ENCODE results near the gene RAG1. TPM values are rescaled to one million over a fixed set of nuclear protein-coding genes. Genes with fewer than 3 reads are reported as not detected.

RAG1 gene
- total RNA-seq, 1 experiment from 2014 or later = 0.16 TPM

- BruUV-seq (replicated peaks) = TSS peak; percentile 56
- TF ChIP-seq, protein P1, sequence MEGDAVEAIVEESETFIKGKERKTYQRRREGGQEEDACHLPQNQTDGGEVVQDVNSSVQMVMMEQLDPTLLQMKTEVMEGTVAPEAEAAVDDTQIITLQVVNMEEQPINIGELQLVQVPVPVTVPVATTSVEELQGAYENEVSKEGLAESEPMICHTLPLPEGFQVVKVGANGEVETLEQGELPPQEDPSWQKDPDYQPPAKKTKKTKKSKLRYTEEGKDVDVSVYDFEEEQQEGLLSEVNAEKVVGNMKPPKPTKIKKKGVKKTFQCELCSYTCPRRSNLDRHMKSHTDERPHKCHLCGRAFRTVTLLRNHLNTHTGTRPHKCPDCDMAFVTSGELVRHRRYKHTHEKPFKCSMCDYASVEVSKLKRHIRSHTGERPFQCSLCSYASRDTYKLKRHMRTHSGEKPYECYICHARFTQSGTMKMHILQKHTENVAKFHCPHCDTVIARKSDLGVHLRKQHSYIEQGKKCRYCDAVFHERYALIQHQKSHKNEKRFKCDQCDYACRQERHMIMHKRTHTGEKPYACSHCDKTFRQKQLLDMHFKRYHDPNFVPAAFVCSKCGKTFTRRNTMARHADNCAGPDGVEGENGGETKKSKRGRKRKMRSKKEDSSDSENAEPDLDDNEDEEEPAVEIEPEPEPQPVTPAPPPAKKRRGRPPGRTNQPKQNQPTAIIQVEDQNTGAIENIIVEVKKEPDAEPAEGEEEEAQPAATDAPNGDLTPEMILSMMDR (IDR thresholded peaks at IDR 0.05; ENCODE audit: unreplicated experiment) = no peak
- POLR2A ChIA-PET = interaction anchor here (0.6 to 0.9 kb wide), 4 partner anchors 54 to 180 kb away, joined by 3 read pairs; no protein-coding TSS in a partner anchor
- Mint-ChIP-seq H3K27ac (ENCODE audit: low read depth, unreplicated experiment) (peak within 1 kb of the TSS; percentile 80), H3K9me3 (ENCODE audit: unreplicated experiment) (no peaks in the 10 kb centered on the region), H3K4me3 (ENCODE audit: unreplicated experiment) (peak within 1 kb of the TSS; percentile 90), H3K27me3 (ENCODE audit: insufficient read depth, unreplicated experiment) (peaks cover 38% of the 10 kb centered on the region), H3K36me3 (ENCODE audit: insufficient read depth, unreplicated experiment) (no peaks in the 10 kb centered on the region), H3K4me1 (ENCODE audit: insufficient read depth, unreplicated experiment) (peaks cover 5% of the 10 kb centered on the region)
- intact Hi-C loops (cut with micrococcal nuclease) = no loop called here
- CTCF ChIA-PET = interaction anchor here (0.6 to 1.6 kb wide), 5 partner anchors 20 to 266 kb away, joined by 3 to 4 read pairs (median 3); no protein-coding TSS in a partner anchor
- peak; percentile 94 for DNase-seq (ENCODE audit: unreplicated experiment)
Observed at GRCh38 chr11:36594316-36594989, 26.6 kb downstream of the RAG1 start, which contains the start of gene IFTAP. Gene IFTAP (plus strand): TSS chr11:36594502. CDS start chr11:36610104, 15,602 bp downstream.

DNA sequence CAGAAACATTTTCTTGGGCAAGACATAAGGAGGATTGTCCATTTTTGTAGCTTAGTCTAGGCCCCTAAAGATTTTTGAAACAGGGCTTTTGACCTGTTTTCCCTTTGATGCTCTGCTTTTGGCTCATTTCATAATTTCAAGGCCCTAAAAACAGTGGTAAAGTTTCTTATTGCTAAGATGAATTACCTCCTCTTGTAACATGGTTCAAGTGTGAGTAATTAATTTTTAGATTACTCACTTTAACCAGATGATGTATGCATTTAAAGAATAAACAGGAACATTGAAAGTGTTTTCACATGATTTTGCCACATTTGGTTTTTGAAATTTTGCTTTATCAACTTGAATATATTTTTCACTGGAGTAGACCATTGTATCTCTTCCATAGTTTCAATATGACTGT is 29.1 kb downstream of the RAG1 start:
- POLR2A ChIA-PET = interaction anchor here (1.2 kb wide), 1 partner anchor 8 kb away, joined by 3 read pairs; no protein-coding TSS in a partner anchor
- Mint-ChIP-seq H3K9me3 (ENCODE audit: unreplicated experiment) (no peaks in the 10 kb centered on the region), H3K27me3 (ENCODE audit: insufficient read depth, unreplicated experiment) (peaks cover 14% of the 10 kb centered on the region), H3K4me3 (ENCODE audit: unreplicated experiment) (no peak overlapping the region), H3K27ac (ENCODE audit: low read depth, unreplicated experiment) (no peak overlapping the region), H3K4me1 (ENCODE audit: insufficient read depth, unreplicated experiment) (peaks cover 5% of the 10 kb centered on the region), H3K36me3 (ENCODE audit: insufficient read depth, unreplicated experiment) (no peaks in the 10 kb centered on the region)
- DNase-seq (ENCODE audit: unreplicated experiment) = no peak
- TF ChIP-seq, protein P1 (IDR thresholded peaks at IDR 0.05; ENCODE audit: unreplicated experiment) = no peak
- intact Hi-C loops (cut with micrococcal nuclease) = no loop called here
- BruUV-seq (replicated peaks) = no TSS peak
- CTCF ChIA-PET = no interaction called here

DNA sequence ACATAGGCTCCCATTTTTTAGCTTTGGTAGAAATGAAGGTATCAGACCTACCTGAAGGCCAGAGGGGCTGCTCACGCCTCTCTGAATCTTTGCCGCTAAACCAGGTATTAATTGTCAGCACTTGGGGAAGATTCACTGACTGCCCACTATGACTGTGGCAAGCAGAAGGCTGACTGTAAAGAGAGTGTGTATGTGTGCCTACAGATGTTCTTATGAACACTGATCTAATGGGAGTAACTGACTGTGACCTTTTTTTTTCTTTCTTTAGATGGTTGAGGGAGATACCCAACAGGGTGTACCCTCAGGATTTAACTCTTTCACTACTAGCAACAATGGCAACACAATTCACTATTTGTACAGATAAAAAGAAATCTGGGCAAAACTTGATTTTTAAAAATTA is 30.2 kb downstream of the RAG1 start, which contains the start of gene RAG2:
Gene RAG2, minus strand, starts transcription at position 186 of the 400 bp plus-strand sequence. CDS start 4,068 bp downstream, outside the sequence.
- Mint-ChIP-seq H3K27ac (ENCODE audit: low read depth, unreplicated experiment) (no peak within 1 kb of the TSS), H3K9me3 (ENCODE audit: unreplicated experiment) (no peaks in the 10 kb centered on the region), H3K27me3 (ENCODE audit: insufficient read depth, unreplicated experiment) (peaks cover 4% of the 10 kb centered on the region), H3K4me1 (ENCODE audit: insufficient read depth, unreplicated experiment) (peaks cover 5% of the 10 kb centered on the region), H3K4me3 (ENCODE audit: unreplicated experiment) (no peak within 1 kb of the TSS), H3K36me3 (ENCODE audit: insufficient read depth, unreplicated experiment) (no peaks in the 10 kb centered on the region)
- ChIA-PET POLR2A (interaction anchor here (1.2 kb wide), 1 partner anchor 10 kb away, joined by 3 read pairs; no protein-coding TSS in a partner anchor), CTCF (no interaction called here)
- BruUV-seq (replicated peaks) = no TSS peak
- TF ChIP-seq, protein P1 (IDR thresholded peaks at IDR 0.05; ENCODE audit: unreplicated experiment) = no peak
- intact Hi-C loops (cut with micrococcal nuclease) = no loop called here
- no peak for DNase-seq (ENCODE audit: unreplicated experiment)

DNA sequence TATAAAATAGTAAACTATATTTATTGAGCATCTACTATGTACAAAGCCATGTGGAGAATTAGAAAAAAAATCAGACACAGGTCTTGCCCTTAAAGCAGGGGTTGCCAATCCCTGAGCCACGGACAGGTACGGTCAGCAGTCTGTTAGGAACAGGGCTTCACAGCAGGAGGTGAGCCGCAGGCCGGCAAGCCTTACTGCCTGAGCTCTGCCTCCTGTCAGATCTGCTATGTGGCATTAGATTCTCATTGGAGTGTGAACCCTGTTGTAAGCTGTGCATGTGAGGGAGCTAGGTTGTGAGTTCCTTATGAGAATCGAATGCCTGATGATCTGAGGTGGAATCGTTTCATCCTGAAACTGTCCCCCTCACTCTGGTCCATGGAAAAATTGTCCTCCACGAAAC is 32.4 kb downstream of the RAG1 start:
- intact Hi-C loops (cut with micrococcal nuclease) = no loop called here
- POLR2A ChIA-PET = no interaction called here
- CTCF ChIA-PET = interaction anchor here (1.2 kb wide), 1 partner anchor 36 kb away, joined by 6 read pairs; no protein-coding TSS in a partner anchor
- Mint-ChIP-seq H3K4me1 (ENCODE audit: insufficient read depth, unreplicated experiment) (peaks cover 5% of the 10 kb centered on the region), H3K9me3 (ENCODE audit: unreplicated experiment) (no peaks in the 10 kb centered on the region), H3K27ac (ENCODE audit: low read depth, unreplicated experiment) (no peak overlapping the region), H3K36me3 (ENCODE audit: insufficient read depth, unreplicated experiment) (no peaks in the 10 kb centered on the region), H3K27me3 (ENCODE audit: insufficient read depth, unreplicated experiment) (no peaks in the 10 kb centered on the region), H3K4me3 (ENCODE audit: unreplicated experiment) (no peak overlapping the region)
- DNase-seq (ENCODE audit: unreplicated experiment) = no peak
- TF ChIP-seq, protein P1 (IDR thresholded peaks at IDR 0.05; ENCODE audit: unreplicated experiment) = no peak
- no TSS peak for BruUV-seq (replicated peaks)
